MCF 10A (cell line): Measurements from ENCODE around the gene COL1A2. TPM values are rescaled to one million over a fixed set of nuclear protein-coding genes. Genes with fewer than 3 reads are reported as not detected.

ENCODE experiments used
- BruUV-seq: library from RNA; stranded (reverse); fragments of 400-500 nt; replicated peaks from 2 replicates; lab custom pipeline; 2021; lab: Mats Ljungman, UMichigan
- CTCF ChIA-PET: fragments of 300-600 bp; sonication (Branson Sonifier 250); formaldehyde crosslinking; extraction: SDS; loops from one replicate; lab custom pipeline; 2021; ENCODE audit warnings: antibody characterized with exemption, inconsistent platforms; lab: Yijun Ruan, JAX
- POLR2A ChIA-PET: fragments of 300-600, 350-650 bp; sonication (Branson Sonifier 250); formaldehyde crosslinking; extraction: SDS; loops from one replicate; lab custom pipeline; 2020; ENCODE audit warnings: antibody characterized with exemption, inconsistent platforms; lab: Yijun Ruan, JAX
- DNase-seq: peaks from one replicate; pipeline ENCODE4 v3.0.0-alpha.2; 2018; ENCODE audit not compliant: unreplicated experiment
- H3K27ac Mint-ChIP-seq: one replicate; pipeline ENCODE4 v1.8.0; 2022; ENCODE audit warnings: mild to moderate bottlenecking, low read depth, mixed read lengths; ENCODE audit not compliant: unreplicated experiment
- H3K27me3 Mint-ChIP-seq: one replicate; pipeline ENCODE4 v1.8.0; 2022; ENCODE audit warnings: mixed read lengths; ENCODE audit not compliant: insufficient read depth, unreplicated experiment
- H3K36me3 Mint-ChIP-seq: one replicate; pipeline ENCODE4 v1.8.0; 2022; ENCODE audit warnings: mild to moderate bottlenecking, moderate library complexity, mixed read lengths; ENCODE audit not compliant: insufficient read depth, unreplicated experiment
- H3K4me1 Mint-ChIP-seq: one replicate; pipeline ENCODE4 v1.8.0; 2022; ENCODE audit warnings: mixed read lengths; ENCODE audit not compliant: insufficient read depth, unreplicated experiment
- H3K4me3 Mint-ChIP-seq: one replicate; pipeline ENCODE4 v1.8.0; 2022; ENCODE audit warnings: mild to moderate bottlenecking, moderate library complexity, mixed read lengths; ENCODE audit not compliant: unreplicated experiment
- H3K9me3 Mint-ChIP-seq: one replicate; pipeline ENCODE4 v1.8.0; 2022; ENCODE audit warnings: mixed read lengths; ENCODE audit not compliant: unreplicated experiment
- CTCF ChIP-seq: fragments of 200-600 bp; IDR thresholded peaks from one replicate; pipeline ENCODE4 v1.8.0; 2022; ENCODE audit warnings: antibody characterized with exemption, mild to moderate bottlenecking; ENCODE audit not compliant: unreplicated experiment
- intact Hi-C: fragments of 100-400 bp; cut with micrococcal nuclease; formaldehyde crosslinking; loops from 2 replicates; pipeline ENCODE4 v1.14.1; 2022
- total RNA-seq: library from RNA; stranded (reverse); gene quantifications from 2 replicates; pipeline ENCODE4 v1.2.3, GENCODE V29; 2022

COL1A2 gene
- total RNA-seq, 1 experiment from 2014 or later: not detected

- Mint-ChIP-seq H3K4me3 (no peak overlapping the region), H3K9me3 (no peaks in the 10 kb centered on the region), H3K36me3 (no peaks in the 10 kb centered on the region), H3K27me3 (peaks cover 41% of the 10 kb centered on the region), H3K27ac (no peak overlapping the region), H3K4me1 (no peaks in the 10 kb centered on the region)
- BruUV-seq: no TSS peak
- TF ChIP-seq CTCF: no peak
- CTCF ChIA-PET: no interaction called here
- POLR2A ChIA-PET: no interaction called here
- DNase-seq: no peak
- intact Hi-C loops: no loop called here
Observed at GRCh38 chr7:94478648-94479214, 84.0 kb downstream of the COL1A2 start.

Other genes starting within 250 kb of the COL1A2 start
- gene CASD1, start 114.9 kb downstream of the COL1A2 start, total RNA-seq: 12.4 and 15.9 TPM in 2 replicates